Activated CD8-positive, alpha-beta T cell treated with anti-CD3 and anti-CD28 coated beads for 36 hours (primary cell): ENCODE measurements around the gene VWC2. TPM values are rescaled to one million over a fixed set of nuclear protein-coding genes. Genes with fewer than 3 reads are reported as not detected.
"Not testable (repeated sequence)": the region's sequence is repeated elsewhere in the genome, so short reads cannot be mapped to it uniquely, and the experiment has no call there.

Source experiments
- ATAC-seq: fragments of 200-7000 bp; cut with Tn5 transposase; one replicate; pipeline ENCODE4 v1.10.0; 2021; ENCODE audit warnings: mild to moderate bottlenecking, moderate library complexity
- CTCF ChIA-PET: fragments of 350-600 bp; sonication (Branson Sonifier 250); formaldehyde crosslinking; loops from one replicate; lab custom pipeline; 2021; ENCODE audit warnings: antibody characterized with exemption; lab: Charles Lee
- POLR2A ChIA-PET: fragments of 350-600 bp; sonication (Branson Sonifier 250); formaldehyde crosslinking; loops from one replicate; lab custom pipeline; 2021; ENCODE audit warnings: antibody characterized with exemption; lab: Charles Lee
- DNase-seq: peaks from one replicate; pipeline ENCODE4 v3.0.0-alpha.2; 2020
- H3K27ac Mint-ChIP-seq: one replicate; pipeline ENCODE4 v1.8.0; 2021; ENCODE audit warnings: mild to moderate bottlenecking, mixed read lengths
- H3K27me3 Mint-ChIP-seq: one replicate; pipeline ENCODE4 v1.8.0; 2021; ENCODE audit warnings: mixed read lengths
- H3K36me3 Mint-ChIP-seq: one replicate; pipeline ENCODE4 v1.8.0; 2021; ENCODE audit warnings: low read depth, mixed read lengths
- H3K4me1 Mint-ChIP-seq: one replicate; pipeline ENCODE4 v1.8.0; 2021; ENCODE audit warnings: low read depth, mixed read lengths
- H3K4me3 Mint-ChIP-seq: one replicate; pipeline ENCODE4 v1.8.0; 2021; ENCODE audit warnings: mild to moderate bottlenecking, moderate library complexity, mixed read lengths
- H3K9me3 Mint-ChIP-seq: one replicate; pipeline ENCODE4 v1.8.0; 2021; ENCODE audit warnings: mixed read lengths
- intact Hi-C: fragments of 100-400 bp; cut with micrococcal nuclease; formaldehyde crosslinking; loops from one replicate; pipeline ENCODE4 v1.10.0; 2022
- total RNA-seq, 2 experiments: library from RNA; stranded (reverse); gene quantifications; one replicate each; pipeline ENCODE4 v1.2.3, GENCODE V29; 2021
- TF ChIP-seq, protein P1 (sequence below): fragments of 200-600 bp; IDR thresholded peaks from one replicate; pipeline ENCODE4 v1.8.0; 2022; ENCODE audit warnings: antibody characterized with exemption, mild to moderate bottlenecking

Gene VWC2
- total RNA-seq, 2 experiments from 2014 or later: not detected

DNA sequence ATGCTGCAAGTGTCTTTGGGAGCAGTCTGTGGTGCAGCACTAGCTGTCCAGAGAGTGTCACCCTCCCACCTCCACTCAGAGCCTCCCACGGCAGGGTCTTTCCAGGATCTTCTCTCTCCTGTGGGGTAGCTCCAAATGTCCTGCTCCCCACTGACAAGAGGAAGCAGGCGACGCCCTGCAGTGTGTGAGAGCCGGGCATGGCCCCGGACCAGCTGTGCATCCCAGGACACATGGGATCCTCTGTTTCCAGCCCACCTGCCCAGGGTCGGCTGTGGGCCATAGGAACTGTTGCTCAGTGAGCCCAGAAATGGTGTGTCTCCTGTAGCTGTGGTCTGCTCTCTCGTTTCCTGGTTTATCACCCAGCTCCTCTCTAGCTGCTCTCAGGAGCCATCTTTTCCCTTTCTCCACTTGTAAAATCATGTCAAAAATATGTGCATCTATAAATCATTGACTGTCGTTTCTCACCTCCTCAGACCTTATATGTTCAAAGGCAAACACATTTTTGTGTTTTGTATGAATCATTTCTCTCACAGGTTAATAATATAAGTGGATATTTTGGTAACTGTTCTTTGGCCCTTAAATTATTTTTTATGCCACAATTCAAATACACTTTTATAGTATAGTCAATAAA is 74.9 kb downstream of the VWC2 start:
- ChIA-PET CTCF (no interaction called here), POLR2A (no interaction called here)
- TF ChIP-seq, protein P1, sequence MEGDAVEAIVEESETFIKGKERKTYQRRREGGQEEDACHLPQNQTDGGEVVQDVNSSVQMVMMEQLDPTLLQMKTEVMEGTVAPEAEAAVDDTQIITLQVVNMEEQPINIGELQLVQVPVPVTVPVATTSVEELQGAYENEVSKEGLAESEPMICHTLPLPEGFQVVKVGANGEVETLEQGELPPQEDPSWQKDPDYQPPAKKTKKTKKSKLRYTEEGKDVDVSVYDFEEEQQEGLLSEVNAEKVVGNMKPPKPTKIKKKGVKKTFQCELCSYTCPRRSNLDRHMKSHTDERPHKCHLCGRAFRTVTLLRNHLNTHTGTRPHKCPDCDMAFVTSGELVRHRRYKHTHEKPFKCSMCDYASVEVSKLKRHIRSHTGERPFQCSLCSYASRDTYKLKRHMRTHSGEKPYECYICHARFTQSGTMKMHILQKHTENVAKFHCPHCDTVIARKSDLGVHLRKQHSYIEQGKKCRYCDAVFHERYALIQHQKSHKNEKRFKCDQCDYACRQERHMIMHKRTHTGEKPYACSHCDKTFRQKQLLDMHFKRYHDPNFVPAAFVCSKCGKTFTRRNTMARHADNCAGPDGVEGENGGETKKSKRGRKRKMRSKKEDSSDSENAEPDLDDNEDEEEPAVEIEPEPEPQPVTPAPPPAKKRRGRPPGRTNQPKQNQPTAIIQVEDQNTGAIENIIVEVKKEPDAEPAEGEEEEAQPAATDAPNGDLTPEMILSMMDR: no peak
- H3K4me1 Mint-ChIP-seq: no peaks in the 10 kb centered on the region
- H3K36me3 Mint-ChIP-seq: no peaks in the 10 kb centered on the region
- H3K9me3 Mint-ChIP-seq: no peaks in the 10 kb centered on the region
- no peak overlapping the region for H3K27ac Mint-ChIP-seq
- no peak overlapping the region for H3K4me3 Mint-ChIP-seq
- intact Hi-C loops: no loop called here
- no peak for ATAC-seq
- no peaks in the 10 kb centered on the region for H3K27me3 Mint-ChIP-seq
- DNase-seq: no peak

DNA sequence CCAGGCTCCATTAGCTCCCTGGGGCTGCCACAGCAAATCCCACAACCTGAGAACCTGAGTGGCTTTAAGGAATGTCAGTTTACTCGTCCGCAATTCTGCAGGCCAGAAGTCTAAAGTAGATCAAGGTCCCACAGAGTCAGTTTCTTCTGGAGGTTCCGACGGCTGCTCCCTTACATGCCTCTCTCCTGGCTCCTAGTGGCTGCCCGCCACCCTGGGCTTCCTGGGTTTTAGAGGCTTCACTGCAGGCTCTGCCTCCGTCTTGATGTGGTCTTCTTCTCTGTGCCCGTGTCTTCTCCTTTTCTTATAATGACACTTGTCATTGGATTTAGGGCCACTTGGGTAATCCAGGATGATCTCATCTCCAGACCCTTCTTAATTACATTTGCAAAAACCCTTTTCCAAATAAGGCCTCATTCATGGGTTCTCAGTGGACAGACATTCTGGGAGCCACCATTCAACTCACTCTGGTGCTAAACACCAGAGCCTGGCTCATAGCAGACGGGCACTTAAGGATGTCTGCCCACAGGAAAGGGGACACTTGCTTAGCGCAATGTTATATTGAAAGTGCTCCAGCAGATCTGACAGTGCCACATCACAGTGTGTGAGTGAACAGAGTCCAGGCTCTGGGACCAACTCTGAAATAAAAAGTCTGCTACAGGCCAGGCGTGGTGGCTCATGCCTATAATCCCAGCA is 77.6 kb downstream of the VWC2 start:
- TF ChIP-seq, protein P1: no peak
- DNase-seq: no peak
- no peak for ATAC-seq
- POLR2A ChIA-PET: no interaction called here
- H3K4me1 Mint-ChIP-seq: no peaks in the 10 kb centered on the region
- H3K4me3 Mint-ChIP-seq: no peak overlapping the region
- CTCF ChIA-PET: no interaction called here
- H3K9me3 Mint-ChIP-seq: no peaks in the 10 kb centered on the region
- intact Hi-C loops: no loop called here
- H3K27ac Mint-ChIP-seq: no peak overlapping the region
- H3K27me3 Mint-ChIP-seq: no peaks in the 10 kb centered on the region
- no peaks in the 10 kb centered on the region for H3K36me3 Mint-ChIP-seq

DNA sequence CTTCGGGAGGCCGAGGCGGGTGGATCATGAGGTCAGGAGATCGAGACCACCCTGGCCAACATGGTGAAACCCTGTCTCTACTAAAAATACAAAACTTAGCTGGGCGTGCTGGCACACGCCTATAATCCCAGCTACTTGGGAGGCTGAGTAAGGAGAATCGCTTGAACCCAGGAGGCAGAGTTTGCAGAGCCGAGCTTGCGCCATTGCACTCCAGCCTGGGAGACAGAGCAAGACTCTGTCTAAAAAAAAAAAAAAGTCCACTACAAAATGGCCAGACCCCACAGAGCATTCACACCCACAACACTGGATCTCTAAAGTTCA is 78.1 kb downstream of the VWC2 start:
- CTCF ChIA-PET, POLR2A ChIA-PET, H3K4me1 Mint-ChIP-seq, intact Hi-C loops, H3K27me3 Mint-ChIP-seq, H3K4me3 Mint-ChIP-seq, H3K9me3 Mint-ChIP-seq, H3K27ac Mint-ChIP-seq, ATAC-seq, H3K36me3 Mint-ChIP-seq, DNase-seq: not testable (repeated sequence)

DNA sequence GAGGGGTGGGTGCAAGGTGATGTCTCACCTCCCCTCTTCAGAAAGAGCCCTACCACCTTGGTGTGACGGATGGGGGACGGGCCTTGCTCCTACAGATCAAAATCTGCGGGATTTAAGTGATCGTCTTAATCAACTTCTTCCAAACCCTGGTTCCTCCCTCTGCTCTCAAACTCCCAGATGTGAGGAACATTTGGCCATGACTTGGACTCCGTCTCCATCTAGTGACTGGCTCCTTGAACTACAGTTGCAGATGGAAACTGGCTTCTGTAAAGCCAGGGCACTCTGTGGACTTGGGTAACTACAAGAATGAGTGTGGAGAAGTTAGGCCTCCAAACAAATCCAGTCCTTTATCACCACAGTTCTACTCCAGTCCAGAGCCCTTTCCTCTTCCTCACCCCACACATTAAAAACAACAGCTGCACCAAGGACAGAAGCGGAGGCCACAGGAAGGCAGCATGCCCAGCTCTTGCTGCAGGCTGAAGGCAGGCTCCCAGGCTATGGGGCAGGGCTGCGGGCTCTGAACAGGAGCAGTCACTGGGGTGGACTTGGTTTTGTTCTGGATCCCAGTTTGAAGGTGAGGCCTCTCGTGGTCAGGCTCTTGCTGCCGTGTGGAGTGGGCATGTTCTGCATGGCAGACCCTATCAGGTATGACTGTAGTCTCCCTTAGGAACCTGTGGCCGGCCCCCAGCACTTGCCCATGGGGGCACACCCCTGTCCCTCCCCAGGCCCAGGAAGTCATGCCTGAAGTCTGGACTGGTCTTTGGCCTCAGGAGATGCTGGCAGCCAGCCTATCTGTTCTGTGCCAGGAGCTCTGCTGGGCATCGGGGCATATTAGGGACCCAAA is 79.4 kb downstream of the VWC2 start:
- TF ChIP-seq, protein P1: peak; percentile 58
- Mint-ChIP-seq H3K4me1 (no peaks in the 10 kb centered on the region), H3K27ac (no peak overlapping the region), H3K27me3 (no peaks in the 10 kb centered on the region), H3K36me3 (no peaks in the 10 kb centered on the region), H3K9me3 (no peaks in the 10 kb centered on the region), H3K4me3 (no peak overlapping the region)
- DNase-seq (peak; percentile 23), ATAC-seq (peak; percentile 55)
- intact Hi-C loops: no loop called here
- ChIA-PET POLR2A (no interaction called here), CTCF (no interaction called here)

DNA sequence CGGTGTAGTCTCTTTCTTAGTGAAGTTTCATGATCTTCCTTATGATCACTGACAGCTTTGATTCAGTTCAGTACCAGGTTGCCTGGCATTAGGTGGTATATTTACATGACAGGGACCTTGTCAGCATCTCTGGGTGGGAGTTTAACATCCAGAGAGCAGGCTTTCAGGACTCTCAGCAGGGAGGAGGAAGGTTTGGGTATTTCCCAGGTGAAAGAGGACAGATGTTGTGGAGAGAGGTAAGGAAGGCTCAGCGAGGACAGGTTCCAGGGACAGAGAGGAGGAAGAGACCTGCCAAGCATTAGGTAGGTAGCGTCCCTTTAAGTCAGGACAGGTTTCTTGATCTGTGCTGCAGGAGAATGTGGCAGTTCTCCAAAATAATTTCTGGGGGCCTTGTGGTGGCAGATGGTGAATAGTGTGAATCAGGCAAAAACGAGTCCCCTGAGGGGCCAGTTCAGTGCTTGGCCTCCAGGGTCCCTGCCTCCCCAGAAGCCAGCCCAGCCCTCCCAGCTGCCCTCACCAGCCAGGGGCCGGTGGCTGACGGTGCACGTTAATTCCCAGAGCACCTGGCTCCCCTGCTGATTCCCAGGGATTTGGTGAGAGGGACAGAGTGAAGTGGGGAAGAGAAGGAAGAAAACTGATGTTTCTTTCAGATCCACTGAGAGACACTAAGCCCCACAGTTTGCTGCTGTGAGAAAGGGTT is 82.0 kb downstream of the VWC2 start:
- intact Hi-C loops: no loop called here
- POLR2A ChIA-PET: no interaction called here

More for the DNA sequence above, 82.0 kb downstream of the VWC2 start:
- DNase-seq (no peak), ATAC-seq (no peak)
- TF ChIP-seq, protein P1: no peak
- H3K36me3 Mint-ChIP-seq: no peaks in the 10 kb centered on the region
- CTCF ChIA-PET: no interaction called here
- no peaks in the 10 kb centered on the region for H3K27me3 Mint-ChIP-seq
- no peaks in the 10 kb centered on the region for H3K9me3 Mint-ChIP-seq
- no peak overlapping the region for H3K4me3 Mint-ChIP-seq
- no peak overlapping the region for H3K27ac Mint-ChIP-seq
- H3K4me1 Mint-ChIP-seq: no peaks in the 10 kb centered on the region
